ENCODE results near the gene TCF25.

GRCh38 chr16:89949121-89949742, 75.8 kb downstream of the TCF25 start:
- TF ChIP-seq CTCF (IDR thresholded peaks at IDR 0.05) (no peak), POLR2A (IDR thresholded peaks at IDR 0.05) (no peak)

Measured in testis (tissue), 2 donors.